IPS-20b (cell line): ENCODE measurements around the gene SEC63.
"Not testable (repeated sequence)": the region's sequence is repeated elsewhere in the genome, so short reads cannot be mapped to it uniquely, and the experiment has no call there.

Experiments used
- H3K27ac ChIP-seq: one replicate; pipeline ENCODE4 v1.5.1; 2013; ENCODE audit warnings: low read length
- H3K27me3 ChIP-seq: 2 replicates; pipeline ENCODE4 v1.6.1; 2013; ENCODE audit warnings: mild to moderate bottlenecking, low read length, inconsistent platforms; ENCODE audit not compliant: insufficient read depth
- H3K36me3 ChIP-seq: 2 replicates; pipeline ENCODE4 v1.6.1; 2013; ENCODE audit warnings: low read depth, mild to moderate bottlenecking, inconsistent platforms, low read length, moderate library complexity; ENCODE audit not compliant: insufficient read depth
- H3K4me1 ChIP-seq: 2 replicates; pipeline ENCODE4 v1.6.1; 2013; ENCODE audit warnings: mild to moderate bottlenecking, control low read depth, inconsistent platforms, low read length, moderate library complexity; ENCODE audit not compliant: insufficient read depth
- H3K4me3 ChIP-seq: 2 replicates; pipeline ENCODE4 v1.5.1; 2013; ENCODE audit warnings: mild to moderate bottlenecking, low read length, inconsistent platforms
- H3K9ac ChIP-seq: 2 replicates; pipeline ENCODE4 v1.6.1; 2013; ENCODE audit warnings: low read depth, mild to moderate bottlenecking, inconsistent platforms, low read length, moderate library complexity
- H3K9me3 ChIP-seq: 2 replicates; pipeline ENCODE4 v1.6.1; 2013; ENCODE audit warnings: mild to moderate bottlenecking, low read depth, low read length, inconsistent platforms; ENCODE audit not compliant: insufficient read depth

SEC63 gene

DNA sequence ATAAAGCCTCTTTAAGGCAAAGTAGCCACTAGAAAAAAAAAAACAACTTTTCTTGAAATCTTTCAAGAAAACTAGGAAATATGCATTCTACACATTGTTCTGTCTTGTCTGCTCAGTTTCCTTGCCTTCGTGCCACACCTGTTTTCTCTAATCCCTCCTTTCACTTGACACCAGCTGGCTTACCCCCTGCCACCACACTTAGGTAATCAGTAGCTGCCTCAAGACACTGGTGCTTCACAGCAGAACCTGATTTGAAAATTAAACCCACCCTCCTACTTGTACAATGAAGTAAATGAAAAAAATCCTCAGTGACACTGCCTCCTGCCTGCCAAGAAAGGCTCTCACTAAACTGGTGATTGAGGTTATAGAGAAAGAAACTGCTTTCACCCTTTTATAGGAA is 88.1 kb downstream of the SEC63 start:
- peaks cover 8% of the 10 kb centered on the region; the same call in 1 of the 2 replicates for H3K4me1 ChIP-seq
- H3K9ac ChIP-seq, result no peak overlapping the region; the same call in 1 of the 2 replicates
- H3K27ac ChIP-seq, result no peak overlapping the region
- peaks cover 40% of the 10 kb centered on the region for H3K36me3 ChIP-seq
- no peak overlapping the region for H3K4me3 ChIP-seq
- H3K27me3 ChIP-seq, result no peaks in the 10 kb centered on the region
- H3K9me3 ChIP-seq, result no peaks in the 10 kb centered on the region

GRCh38 chr6:107868867-107869611 is 89.0 kb downstream of the SEC63 start:
- no peaks in the 10 kb centered on the region for H3K27me3 ChIP-seq
- H3K9me3 ChIP-seq, result no peaks in the 10 kb centered on the region
- no peak overlapping the region for H3K9ac ChIP-seq
- no peak overlapping the region for H3K4me3 ChIP-seq
- H3K27ac ChIP-seq, result no peak overlapping the region
- peaks cover 16% of the 10 kb centered on the region; the same call in 1 of the 2 replicates for H3K4me1 ChIP-seq
- H3K36me3 ChIP-seq, result peaks cover 36% of the 10 kb centered on the region

GRCh38 chr6:107867302-107867615 is 90.7 kb downstream of the SEC63 start:
- Histone ChIP-seq H3K4me3 (no peak overlapping the region), H3K27ac (no peak overlapping the region), H3K9ac (no peak overlapping the region), H3K36me3 (peaks cover 22% of the 10 kb centered on the region), H3K4me1 (peaks cover 18% of the 10 kb centered on the region; the same call in 1 of the 2 replicates), H3K9me3 (no peaks in the 10 kb centered on the region), H3K27me3 (no peaks in the 10 kb centered on the region)

DNA sequence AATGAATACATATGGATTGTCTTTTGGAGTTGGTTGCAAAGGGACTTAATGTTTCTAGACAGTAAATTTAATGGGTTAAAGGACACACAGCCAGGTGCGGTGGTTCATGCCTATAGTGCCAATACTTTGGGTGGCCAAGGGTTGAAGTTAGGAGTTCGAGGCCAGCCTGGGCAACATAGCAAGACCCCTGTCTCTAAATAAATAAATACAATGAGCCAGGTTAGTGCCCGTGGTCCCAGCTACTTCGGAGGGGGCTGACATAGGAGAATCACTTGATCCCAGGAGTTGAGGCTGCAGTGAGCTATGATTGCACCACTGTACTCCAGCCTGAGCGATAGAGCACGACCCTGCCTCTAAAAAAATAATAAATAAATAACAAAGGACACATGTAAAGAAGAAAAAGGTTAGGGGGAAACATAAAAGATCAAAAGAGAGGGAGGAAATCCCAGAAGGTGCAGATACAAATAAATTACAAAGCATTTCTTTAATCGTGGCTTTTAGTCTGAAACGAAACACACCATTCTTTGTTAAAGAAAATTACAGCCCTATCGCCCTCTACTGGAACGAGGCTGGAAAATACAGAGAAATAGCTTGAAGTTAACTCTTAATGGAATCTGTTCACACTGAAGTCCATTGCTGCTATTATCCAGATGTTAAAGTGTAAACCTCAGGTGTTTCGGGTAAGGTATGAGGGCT is 91.3 kb downstream of the SEC63 start:
- Histone ChIP-seq H3K9me3 (no peaks in the 10 kb centered on the region), H3K4me1 (peaks cover 18% of the 10 kb centered on the region; the same call in 1 of the 2 replicates), H3K27me3 (no peaks in the 10 kb centered on the region), H3K27ac (no peak overlapping the region), H3K4me3 (no peak overlapping the region), H3K9ac (no peak overlapping the region), H3K36me3 (peaks cover 17% of the 10 kb centered on the region)

DNA sequence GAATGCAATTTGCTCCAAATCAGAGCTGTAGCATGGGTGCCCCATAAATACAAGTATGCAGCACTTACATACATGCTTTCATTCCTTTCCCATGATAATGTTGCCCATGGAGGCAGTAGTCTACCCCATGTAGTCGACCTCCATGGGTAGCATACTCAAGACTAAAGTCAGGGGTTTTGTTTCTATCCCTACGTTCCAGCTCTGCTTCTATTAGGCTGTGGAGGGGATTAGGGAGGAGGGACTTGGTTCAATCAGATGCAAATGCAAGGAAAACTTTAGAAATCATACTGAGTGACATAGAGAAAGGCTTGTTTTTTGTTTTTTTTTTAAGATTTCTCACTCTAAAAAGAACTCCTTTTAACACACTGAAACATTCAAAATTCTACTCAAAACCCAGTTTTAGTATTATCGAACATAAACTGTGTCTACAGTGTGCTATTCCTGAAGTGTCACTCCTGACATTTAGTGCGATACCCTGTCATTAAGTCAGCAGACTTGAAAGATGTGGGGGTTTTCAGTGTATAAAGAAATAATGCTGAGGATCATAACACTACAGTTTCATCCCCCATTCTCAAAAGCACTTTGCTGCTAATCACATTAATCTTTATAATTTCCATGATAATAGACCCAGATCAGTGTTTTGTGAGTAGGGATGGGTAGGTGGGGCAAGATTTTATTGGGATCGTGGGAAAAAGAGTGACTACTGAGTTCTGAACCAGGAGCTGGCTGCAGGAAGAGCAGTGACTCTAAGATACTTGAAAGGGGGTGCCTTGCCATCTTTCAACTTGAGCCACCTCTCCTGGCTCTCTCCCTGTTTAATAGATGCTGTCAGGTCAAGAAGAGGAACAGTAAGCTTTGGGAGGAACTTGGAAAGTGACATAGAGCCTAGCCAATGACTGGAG is 93.5 kb downstream of the SEC63 start:
- no peaks in the 10 kb centered on the region for H3K27me3 ChIP-seq
- H3K4me1 ChIP-seq, result peaks cover 12% of the 10 kb centered on the region; the same call in 1 of the 2 replicates
- H3K9me3 ChIP-seq, result no peaks in the 10 kb centered on the region
- no peak overlapping the region for H3K9ac ChIP-seq
- no peak overlapping the region for H3K27ac ChIP-seq
- H3K4me3 ChIP-seq, result no peak overlapping the region
- no peaks in the 10 kb centered on the region for H3K36me3 ChIP-seq

DNA sequence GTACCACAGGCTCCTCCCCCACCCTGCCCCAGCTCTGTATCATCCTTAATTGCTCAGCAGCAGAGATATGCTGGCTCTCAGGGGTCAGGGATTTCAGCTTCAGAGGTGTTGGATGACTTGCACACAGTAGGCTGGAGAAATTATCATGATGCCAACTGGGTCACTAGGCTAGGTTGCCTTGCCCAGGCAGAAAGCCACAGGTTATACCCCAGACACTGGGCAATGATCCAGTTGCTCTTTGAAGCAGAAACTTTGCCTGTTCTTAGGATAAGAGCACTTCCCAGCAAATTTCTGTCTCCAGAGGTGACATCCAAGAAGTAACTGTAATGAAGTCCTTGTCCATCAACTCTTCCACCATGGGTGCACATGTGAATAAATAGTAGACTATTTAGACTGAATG is 95.6 kb downstream of the SEC63 start:
- Histone ChIP-seq H3K27me3 (no peaks in the 10 kb centered on the region), H3K27ac (no peak overlapping the region), H3K36me3 (no peaks in the 10 kb centered on the region), H3K4me3 (no peak overlapping the region), H3K9ac (no peak overlapping the region), H3K9me3 (no peaks in the 10 kb centered on the region), H3K4me1 (peaks cover 12% of the 10 kb centered on the region; the same call in 1 of the 2 replicates)

- not testable (repeated sequence) for H3K36me3 ChIP-seq, H3K27me3 ChIP-seq, H3K9ac ChIP-seq, H3K4me3 ChIP-seq, H3K9me3 ChIP-seq, H3K27ac ChIP-seq
- peaks cover 12% of the 10 kb centered on the region; the same call in 1 of the 2 replicates for H3K4me1 ChIP-seq
These were observed 97.0 kb downstream of the SEC63 start for GRCh38 chr6:107860963-107861362.

GRCh38 chr6:107860144-107860543 is 97.9 kb downstream of the SEC63 start:
- not testable (repeated sequence) for H3K27me3 ChIP-seq, H3K9ac ChIP-seq, H3K4me3 ChIP-seq, H3K36me3 ChIP-seq, H3K27ac ChIP-seq, H3K9me3 ChIP-seq
- H3K4me1 ChIP-seq, result peaks cover 12% of the 10 kb centered on the region; the same call in 1 of the 2 replicates

DNA sequence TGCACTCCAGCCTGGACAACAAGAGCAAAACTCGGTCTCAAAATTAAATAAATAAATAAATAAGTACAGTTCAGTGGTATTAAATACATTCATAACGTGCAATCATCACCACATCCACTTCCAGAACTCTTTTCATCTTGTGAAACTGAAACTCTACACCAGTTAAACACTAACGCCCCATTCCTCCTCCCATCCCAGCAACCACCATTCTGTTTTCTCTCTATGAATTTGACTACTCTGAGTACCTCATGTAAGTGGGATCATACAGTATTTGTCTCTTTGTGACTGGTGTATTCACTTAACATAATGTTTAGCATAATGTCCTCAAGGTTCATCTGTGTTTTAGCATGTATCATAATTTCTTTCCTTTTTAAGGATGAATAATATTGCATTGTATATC is 104.8 kb downstream of the SEC63 start:
- Histone ChIP-seq H3K27me3 (peaks cover 14% of the 10 kb centered on the region), H3K36me3 (no peaks in the 10 kb centered on the region), H3K4me3 (no peak overlapping the region), H3K27ac (no peak overlapping the region), H3K9ac (no peak overlapping the region), H3K9me3 (no peaks in the 10 kb centered on the region), H3K4me1 (peaks cover 3% of the 10 kb centered on the region; the same call in 1 of the 2 replicates)

DNA sequence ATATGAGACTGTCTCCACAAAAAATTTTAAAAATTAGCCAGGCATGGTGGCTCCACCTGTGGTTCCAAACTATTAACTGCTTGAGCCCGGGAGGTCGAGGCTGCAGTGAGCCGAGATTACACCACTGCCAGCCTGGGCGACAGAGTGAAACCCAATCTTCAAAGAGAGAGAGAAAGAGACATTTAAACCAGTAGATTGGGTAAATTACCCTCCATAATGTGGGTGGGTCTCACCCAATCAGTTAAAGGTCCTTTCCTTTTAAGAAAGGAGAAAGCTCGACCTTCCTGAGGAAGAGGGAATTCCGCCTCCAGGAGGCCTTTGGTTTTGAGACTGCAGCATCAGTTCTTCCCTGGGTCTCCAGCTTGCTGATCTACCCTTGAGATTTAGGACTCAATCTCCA is 108.7 kb downstream of the SEC63 start:
- Histone ChIP-seq H3K9me3 (no peaks in the 10 kb centered on the region), H3K27me3 (peaks cover 22% of the 10 kb centered on the region), H3K4me3 (no peak overlapping the region), H3K27ac (no peak overlapping the region), H3K36me3 (no peaks in the 10 kb centered on the region), H3K4me1 (peaks cover 5% of the 10 kb centered on the region; the same call in 1 of the 2 replicates), H3K9ac (no peak overlapping the region)
